IMR-90 (cell line): ENCODE results near the gene ADGRG3. TPM values are rescaled to one million over a fixed set of nuclear protein-coding genes. Genes with fewer than 3 reads are reported as not detected.

ENCODE experiments used
- ATAC-seq: fragments of 200-7000 bp; cut with Tn5 transposase; 2 replicates; pipeline ENCODE4 v1.9.1; 2020; ENCODE audit warnings: low read depth, mild to moderate bottlenecking, moderate library complexity
- BruUV-seq: library from RNA; stranded (reverse); fragments of 400-500 nt; replicated peaks from 2 replicates; lab custom pipeline; 2021; lab: Mats Ljungman, UMichigan
- CTCF ChIA-PET: fragments of 300-600 bp; formaldehyde crosslinking; extraction: SDS; loops from one replicate; lab custom pipeline; 2021; ENCODE audit warnings: antibody characterized with exemption; lab: Yijun Ruan, JAX
- POLR2A ChIA-PET: fragments of 300-600 bp; sonication (Branson Sonifier 250); formaldehyde crosslinking; loops from one replicate; lab custom pipeline; 2022; ENCODE audit warnings: antibody characterized with exemption; ENCODE audit not compliant: unreplicated experiment; lab: Charles Lee
- DNase-seq: peaks from one replicate; pipeline ENCODE4 v3.0.0; 2013
- H2AFZ ChIP-seq: replicated peaks from 2 replicates; pipeline ENCODE3; 2013; ENCODE audit warnings: low read length, mild to moderate bottlenecking; ENCODE audit not compliant: poor library complexity
- H2AK5ac ChIP-seq: 2 replicates; pipeline ENCODE4 v1.6.1; 2013; ENCODE audit warnings: low read depth, low read length, inconsistent platforms
- H2AK9ac ChIP-seq: replicated peaks from 2 replicates; pipeline ENCODE3; 2013; ENCODE audit warnings: mild to moderate bottlenecking, low read depth, low read length, moderate library complexity; ENCODE audit not compliant: poor library complexity
- H2BK120ac ChIP-seq: 2 replicates; pipeline ENCODE4 v1.6.1; 2013; ENCODE audit warnings: low read depth, low read length, inconsistent platforms
- H2BK15ac ChIP-seq: 3 replicates; pipeline ENCODE4 v1.6.1; 2013; ENCODE audit warnings: low read depth, low read length, inconsistent platforms
- H2BK20ac ChIP-seq: 2 replicates; pipeline ENCODE4 v1.6.1; 2013; ENCODE audit warnings: low read depth, mild to moderate bottlenecking, inconsistent platforms, low read length, moderate library complexity
- H2BK5ac ChIP-seq: 2 replicates; pipeline ENCODE4 v1.6.1; 2013; ENCODE audit warnings: mild to moderate bottlenecking, low read depth, low read length, inconsistent platforms; ENCODE audit not compliant: poor library complexity, severe bottlenecking
- H3K14ac ChIP-seq: replicated peaks from 2 replicates; pipeline ENCODE4 v1.6.1; 2013; ENCODE audit warnings: low read depth, low read length, inconsistent platforms
- H3K18ac ChIP-seq: 2 replicates; pipeline ENCODE4 v1.6.1; 2013; ENCODE audit warnings: low read depth, low read length, control low read depth
- H3K23ac ChIP-seq: 2 replicates; pipeline ENCODE4 v1.6.1; 2013; ENCODE audit warnings: low read depth, low read length, inconsistent platforms
- H3K27ac ChIP-seq: 2 replicates; pipeline ENCODE4 v1.5.1; 2013; ENCODE audit warnings: mild to moderate bottlenecking, control low read depth, low read length; ENCODE audit not compliant: insufficient read depth
- H3K27me3 ChIP-seq: 2 replicates; pipeline ENCODE4 v1.6.1; 2013; ENCODE audit warnings: low read length; ENCODE audit not compliant: control insufficient read depth, insufficient read depth
- H3K36me3 ChIP-seq: 2 replicates; pipeline ENCODE4 v1.6.1; 2013; ENCODE audit warnings: low read length, mixed read lengths; ENCODE audit not compliant: control insufficient read depth, insufficient read depth
- H3K4ac ChIP-seq: 2 replicates; pipeline ENCODE4 v1.6.1; 2013; ENCODE audit warnings: low read depth, low read length, inconsistent platforms
- H3K4me1 ChIP-seq: 2 replicates; pipeline ENCODE4 v1.6.1; 2013; ENCODE audit warnings: low read length, mixed read lengths; ENCODE audit not compliant: control insufficient read depth, insufficient read depth
- H3K4me2 ChIP-seq: 2 replicates; pipeline ENCODE4 v1.6.1; 2013; ENCODE audit warnings: low read depth, mild to moderate bottlenecking, control low read depth, low read length, moderate library complexity
- H3K4me3 ChIP-seq: 2 replicates; pipeline ENCODE4 v1.5.1; 2013; ENCODE audit warnings: low read depth, mild to moderate bottlenecking, control low read depth, low read length, moderate library complexity; ENCODE audit not compliant: insufficient read depth
- H3K56ac ChIP-seq: 2 replicates; pipeline ENCODE4 v1.6.1; 2013; ENCODE audit warnings: low read length, inconsistent platforms; ENCODE audit not compliant: insufficient read depth; ENCODE audit errors: extremely low read depth
- H3K79me1 ChIP-seq, 2 experiments: 2 replicates each; pipeline ENCODE4 v1.6.1; 2013; ENCODE audit warnings: low read length in 2 of 2, inconsistent platforms in 1 of 2, low read depth in 1 of 2
- H3K9ac ChIP-seq: 2 replicates; pipeline ENCODE4 v1.6.1; 2013; ENCODE audit warnings: low read depth, low read length, control low read depth
- H3K9me1 ChIP-seq: 2 replicates; pipeline ENCODE4 v1.6.1; 2013; ENCODE audit warnings: low read length, inconsistent platforms; ENCODE audit not compliant: insufficient read depth
- H3K9me3 ChIP-seq: 2 replicates; pipeline ENCODE4 v1.6.1; 2013; ENCODE audit warnings: low read length; ENCODE audit not compliant: control insufficient read depth, insufficient read depth
- H4K20me1 ChIP-seq: 2 replicates; pipeline ENCODE4 v1.6.1; 2013; ENCODE audit warnings: low read length, inconsistent platforms; ENCODE audit not compliant: insufficient read depth
- H4K5ac ChIP-seq: 2 replicates; pipeline ENCODE4 v1.6.1; 2013; ENCODE audit warnings: mild to moderate bottlenecking, low read depth, low read length, control low read depth
- H4K8ac ChIP-seq, 2 experiments: 2 replicates each; pipeline ENCODE4 v1.6.1; 2013; ENCODE audit warnings: low read depth in 2 of 2, low read length in 2 of 2, control low read depth in 1 of 2, inconsistent platforms in 1 of 2
- H4K91ac ChIP-seq: 2 replicates; pipeline ENCODE4 v1.6.1; 2013; ENCODE audit warnings: low read depth, low read length, inconsistent platforms; ENCODE audit not compliant: insufficient read depth
- BHLHE40 ChIP-seq: fragments of 150-350 bp; IDR thresholded peaks from 2 replicates; pipeline ENCODE4 v1.6.1; 2016; ENCODE audit warnings: mild to moderate bottlenecking, low read depth, low read length
- CHD1 ChIP-seq: IDR thresholded peaks from 2 replicates; pipeline ENCODE4 v1.6.1; 2012; ENCODE audit warnings: low read depth, low read length, improper control_type of control experiment
- FOS ChIP-seq: fragments of 150-350 bp; IDR thresholded peaks from 2 replicates; pipeline ENCODE4 v1.6.1; 2016; ENCODE audit warnings: low read depth, low read length
- MAZ ChIP-seq: IDR thresholded peaks from 2 replicates; pipeline ENCODE4 v1.6.1; 2012; ENCODE audit warnings: low read depth, mild to moderate bottlenecking, low read length, improper control_type of control experiment, moderate library complexity, borderline replicate concordance
- MXI1 ChIP-seq: IDR thresholded peaks from 2 replicates; pipeline ENCODE4 v1.6.1; 2012; ENCODE audit warnings: low read depth, mild to moderate bottlenecking, low read length, moderate library complexity, borderline replicate concordance
- RFX5 ChIP-seq: IDR thresholded peaks from 2 replicates; pipeline ENCODE4 v1.8.0; 2012; ENCODE audit warnings: low read depth, mild to moderate bottlenecking, low read length, moderate library complexity
- WGBS, 2 experiments: methylation state at CpG; one replicate each; pipeline versions ENCODE4 v1.1.5 to v1.1.7; 2013; ENCODE audit warnings: missing lambda C conversion rate in 2 of 2; ENCODE audit not compliant: insufficient read length in 1 of 2; ENCODE audit errors: extremely low coverage in 2 of 2; 5-methylcytosine and 5-hydroxymethylcytosine counted together
- dilution Hi-C: fragments of 300-500 bp; cut with HindIII; formaldehyde crosslinking; loops from one replicate; pipeline ENCODE4 v1.14.3; 2018; ENCODE audit warnings: low sequenced_read_pairs; ENCODE audit not compliant: unreplicated experiment
- in situ Hi-C: fragments of 300-500 bp; cut with MboI; formaldehyde crosslinking; loops from 3 replicates; pipeline ENCODE4 v1.14.3; 2019; ENCODE audit warnings: low sequenced_read_pairs, inconsistent platforms, mixed read lengths
- intact Hi-C: fragments of 100-400 bp; cut with micrococcal nuclease; formaldehyde crosslinking; loops from 2 replicates; pipeline ENCODE4 v1.10.0; 2022
- polyA plus RNA-seq, 3 experiments: library from polyadenylated mRNA; depleted of rRNA; stranded (reverse); fragments of >200 nt; gene quantifications; 2 replicates each; pipeline ENCODE4 v1.2.3, GENCODE V29; 2012; ENCODE audit warnings: low replicate concordance in 1 of 3
- total RNA-seq: library from RNA; depleted of rRNA; stranded (reverse); fragments of >200 nt; gene quantifications from 2 replicates; pipeline ENCODE4 v1.2.3, GENCODE V29; 2012
- TF ChIP-seq, protein P1 (sequence below): conservative IDR thresholded peaks from 2 replicates; pipeline ENCODE4 v1.5.1; 2012; ENCODE audit warnings: mild to moderate bottlenecking, low read depth, low read length, improper control_type of control experiment
- TF ChIP-seq, protein P2 (sequence below): fragments of 150-350 bp; IDR thresholded peaks from 2 replicates; pipeline ENCODE4 v1.6.1; 2016; ENCODE audit warnings: low read depth, mild to moderate bottlenecking, low read length, moderate library complexity, borderline replicate concordance

Gene ADGRG3
- total and polyA plus RNA-seq, 2 of the 4 experiments (the other 2 are of a cell fraction), result not detected

DNA sequence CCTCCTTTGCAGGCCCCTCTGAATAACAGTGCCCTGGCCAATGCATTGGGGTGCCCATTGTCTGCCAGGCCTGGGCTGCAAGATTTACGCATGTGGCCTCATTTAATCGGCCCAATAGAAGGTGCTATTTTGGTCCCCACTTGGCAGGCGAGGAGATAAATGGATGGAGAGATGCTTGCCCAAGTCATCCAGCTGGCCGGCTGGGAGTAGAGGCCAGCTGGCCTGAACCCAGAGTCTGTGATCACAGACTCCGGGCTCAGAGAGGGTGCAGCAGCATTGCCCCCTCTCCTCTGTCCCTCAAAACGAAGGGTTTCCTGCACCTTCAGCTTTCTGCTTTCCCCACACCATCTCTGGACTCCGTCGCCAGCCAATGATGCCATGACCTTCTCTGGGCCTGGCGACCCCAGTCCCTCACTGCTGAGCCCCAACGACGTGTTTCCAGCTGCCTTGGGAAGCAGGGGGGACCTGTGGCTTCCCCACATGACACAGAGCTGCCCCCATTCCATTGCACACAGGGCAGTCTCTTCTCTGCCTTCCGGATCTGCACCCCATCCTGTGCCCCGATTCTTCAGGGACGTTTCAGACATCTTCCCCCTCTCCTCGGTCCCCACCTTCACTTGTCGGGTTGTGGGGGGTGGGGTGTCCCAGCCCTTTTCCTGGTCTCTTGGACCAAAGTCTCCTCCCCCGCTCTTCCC is 43.2 kb upstream of the ADGRG3 start:
- intact Hi-C loops (no loop called here), dilution Hi-C loops (no loop called here), in situ Hi-C loops (no loop called here)
- 83% methylated on average over 5 of the region's 17 CpGs; no CpG with 5 or more reads in 1 of the 2 experiments for WGBS, 2 experiments
- no peak overlapping the region for H3K14ac ChIP-seq
- H2AFZ ChIP-seq, result peak overlapping the region; percentile 9
- ChIA-PET POLR2A (no interaction called here), CTCF (no interaction called here)
- peaks cover 0 to 5% of the 10 kb centered on the region in 2 experiments; a peak in 1 of 4 replicates for H3K79me1 ChIP-seq
- H2BK120ac ChIP-seq, result peak overlapping the region; percentile 69
- H3K36me3 ChIP-seq, result no peaks in the 10 kb centered on the region
- no peak overlapping the region for H2BK15ac ChIP-seq
- H4K5ac ChIP-seq, result no peak overlapping the region
- H3K4me1 ChIP-seq, result peaks cover 32% of the 10 kb centered on the region
- no peak overlapping the region for H3K23ac ChIP-seq
- no peak overlapping the region for H3K9ac ChIP-seq
- peak overlapping the region in 1 of 2 experiments; percentile 53; a peak in 1 of 4 replicates for H4K8ac ChIP-seq
- H3K4me2 ChIP-seq, result no peak overlapping the region
- H4K20me1 ChIP-seq, result no peaks in the 10 kb centered on the region; the same call in 1 of the 2 replicates
- H4K91ac ChIP-seq, result peak overlapping the region; percentile 2; the same call in 1 of the 2 replicates
- H2BK5ac ChIP-seq, result no peak overlapping the region
- peak overlapping the region; percentile 31; the same call in 1 of the 2 replicates for H3K4ac ChIP-seq
- no peak overlapping the region for H3K56ac ChIP-seq
- H3K9me1 ChIP-seq, result peaks cover 9% of the 10 kb centered on the region
- H3K9me3 ChIP-seq, result no peaks in the 10 kb centered on the region
- H2AK5ac ChIP-seq, result 0 out of 2 replicates have a peak overlapping the region, but pooled peaks have one; percentile 31
- no peak overlapping the region for H3K27ac ChIP-seq
- peak overlapping the region; percentile 62 for H2BK20ac ChIP-seq
- H3K18ac ChIP-seq, result no peak overlapping the region
- ATAC-seq, result no peak
- no peak for DNase-seq
- peak overlapping the region; percentile 44 for H2AK9ac ChIP-seq
- TF ChIP-seq BHLHE40, result no peak
- no peak for TF ChIP-seq MAZ
- TF ChIP-seq FOS, result no peak
- TF ChIP-seq RFX5, result no peak
- TF ChIP-seq, protein P1, sequence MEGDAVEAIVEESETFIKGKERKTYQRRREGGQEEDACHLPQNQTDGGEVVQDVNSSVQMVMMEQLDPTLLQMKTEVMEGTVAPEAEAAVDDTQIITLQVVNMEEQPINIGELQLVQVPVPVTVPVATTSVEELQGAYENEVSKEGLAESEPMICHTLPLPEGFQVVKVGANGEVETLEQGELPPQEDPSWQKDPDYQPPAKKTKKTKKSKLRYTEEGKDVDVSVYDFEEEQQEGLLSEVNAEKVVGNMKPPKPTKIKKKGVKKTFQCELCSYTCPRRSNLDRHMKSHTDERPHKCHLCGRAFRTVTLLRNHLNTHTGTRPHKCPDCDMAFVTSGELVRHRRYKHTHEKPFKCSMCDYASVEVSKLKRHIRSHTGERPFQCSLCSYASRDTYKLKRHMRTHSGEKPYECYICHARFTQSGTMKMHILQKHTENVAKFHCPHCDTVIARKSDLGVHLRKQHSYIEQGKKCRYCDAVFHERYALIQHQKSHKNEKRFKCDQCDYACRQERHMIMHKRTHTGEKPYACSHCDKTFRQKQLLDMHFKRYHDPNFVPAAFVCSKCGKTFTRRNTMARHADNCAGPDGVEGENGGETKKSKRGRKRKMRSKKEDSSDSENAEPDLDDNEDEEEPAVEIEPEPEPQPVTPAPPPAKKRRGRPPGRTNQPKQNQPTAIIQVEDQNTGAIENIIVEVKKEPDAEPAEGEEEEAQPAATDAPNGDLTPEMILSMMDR, result no peak
- TF ChIP-seq, protein P2, sequence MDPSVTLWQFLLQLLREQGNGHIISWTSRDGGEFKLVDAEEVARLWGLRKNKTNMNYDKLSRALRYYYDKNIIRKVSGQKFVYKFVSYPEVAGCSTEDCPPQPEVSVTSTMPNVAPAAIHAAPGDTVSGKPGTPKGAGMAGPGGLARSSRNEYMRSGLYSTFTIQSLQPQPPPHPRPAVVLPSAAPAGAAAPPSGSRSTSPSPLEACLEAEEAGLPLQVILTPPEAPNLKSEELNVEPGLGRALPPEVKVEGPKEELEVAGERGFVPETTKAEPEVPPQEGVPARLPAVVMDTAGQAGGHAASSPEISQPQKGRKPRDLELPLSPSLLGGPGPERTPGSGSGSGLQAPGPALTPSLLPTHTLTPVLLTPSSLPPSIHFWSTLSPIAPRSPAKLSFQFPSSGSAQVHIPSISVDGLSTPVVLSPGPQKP, result no peak
- TF ChIP-seq CHD1, result no peak
- no peak for TF ChIP-seq MXI1
- BruUV-seq, result no TSS peak
- no peaks in the 10 kb centered on the region for H3K27me3 ChIP-seq
- H3K4me3 ChIP-seq, result no peak overlapping the region
